ENCODE results near the gene ZBTB46. TPM values are rescaled to one million over a fixed set of nuclear protein-coding genes. Genes with fewer than 3 reads are reported as not detected.

Gene ZBTB46
- total RNA-seq, 2 donors from 2014 or later, result 7.9 to 12.2 TPM

- Histone ChIP-seq H3K4me1 (replicated peaks) (no peaks in the 10 kb centered on the region), H3K27me3 (replicated peaks; ENCODE audit: insufficient read depth) (no peaks in the 10 kb centered on the region), H3K36me3 (no peaks in the 10 kb centered on the region), H3K4me3 (no peak overlapping the region), H3K9me3 (no peaks in the 10 kb centered on the region), H3K27ac (peak overlapping the region; percentile 8 to 36)
- intact Hi-C loops (cut with DNase I), result no loop called here
- TF ChIP-seq POLR2AphosphoS5 (IDR thresholded peaks at IDR 0.05), result peak; percentile 52
- TF ChIP-seq POLR2A (IDR thresholded peaks at IDR 0.05), result no peak
- WGBS, result 34% methylated on average over 16 of the region's 21 CpGs
- DNase-seq (ENCODE audit: low spot score), result peak; percentile 86
Measured at GRCh38 chr20:63835021-63835858, 4.2 kb upstream of the ZBTB46 start.

- intact Hi-C loops (cut with DNase I), result no loop called here
- Histone ChIP-seq H3K4me1 (replicated peaks) (no peaks in the 10 kb centered on the region), H3K27ac (peak overlapping the region; percentile 8 to 23), H3K27me3 (replicated peaks; ENCODE audit: insufficient read depth) (no peaks in the 10 kb centered on the region), H3K9me3 (no peaks in the 10 kb centered on the region), H3K4me3 (no peak overlapping the region), H3K36me3 (no peaks in the 10 kb centered on the region)
- DNase-seq (ENCODE audit: low spot score), result no peak
- 87% methylated on average over 9 of the region's 9 CpGs for WGBS
- no peak for TF ChIP-seq POLR2A (IDR thresholded peaks at IDR 0.05)
- no peak for TF ChIP-seq CTCF (IDR thresholded peaks at IDR 0.05)
- no peak for TF ChIP-seq POLR2AphosphoS5 (IDR thresholded peaks at IDR 0.05)
Measured at GRCh38 chr20:63834491-63834880, 3.4 kb upstream of the ZBTB46 start.

- H3K27ac ChIP-seq, result peak overlapping the region in 1 of 2 donors; percentile 8
- no peaks in the 10 kb centered on the region for H3K4me1 ChIP-seq (replicated peaks)
- no peaks in the 10 kb centered on the region for H3K9me3 ChIP-seq
- no peaks in the 10 kb centered on the region for H3K36me3 ChIP-seq
- no peak overlapping the region for H3K4me3 ChIP-seq
- intact Hi-C loops (cut with DNase I), result no loop called here
- H3K27me3 ChIP-seq (replicated peaks; ENCODE audit: insufficient read depth), result no peaks in the 10 kb centered on the region
- DNase-seq (ENCODE audit: low spot score), result no peak
- TF ChIP-seq POLR2A (IDR thresholded peaks at IDR 0.05), result no peak
- TF ChIP-seq POLR2AphosphoS5 (IDR thresholded peaks at IDR 0.05), result no peak
- TF ChIP-seq CTCF (IDR thresholded peaks at IDR 0.05), result no peak
- WGBS, result 69% methylated on average over 20 of the region's 20 CpGs
Measured at GRCh38 chr20:63833776-63834490, 2.9 kb upstream of the ZBTB46 start.

- no peaks in the 10 kb centered on the region for H3K27me3 ChIP-seq (replicated peaks; ENCODE audit: insufficient read depth)
- H3K36me3 ChIP-seq, result no peaks in the 10 kb centered on the region
- WGBS, result 7% methylated on average over 37 of the region's 76 CpGs
- H3K9me3 ChIP-seq, result no peaks in the 10 kb centered on the region
- no peak for DNase-seq (ENCODE audit: low spot score)
- intact Hi-C loops (cut with DNase I), result no loop called here
- no peaks in the 10 kb centered on the region for H3K4me1 ChIP-seq (replicated peaks)
- H3K27ac ChIP-seq, result peak overlapping the region in 1 of 2 donors; percentile 23
- peak overlapping the region; percentile 43 to 60 for H3K4me3 ChIP-seq
- no peak for TF ChIP-seq POLR2A (IDR thresholded peaks at IDR 0.05)
- no peak for TF ChIP-seq POLR2AphosphoS5 (IDR thresholded peaks at IDR 0.05)
- TF ChIP-seq CTCF (IDR thresholded peaks at IDR 0.05), result no peak
Measured at GRCh38 chr20:63831993-63832686, 1.1 kb upstream of the ZBTB46 start.

- Histone ChIP-seq H3K4me3 (peak overlapping the region; percentile 43 to 60), H3K27ac (peak overlapping the region in 1 of 2 donors; percentile 23), H3K4me1 (replicated peaks) (no peaks in the 10 kb centered on the region), H3K36me3 (no peaks in the 10 kb centered on the region), H3K27me3 (replicated peaks; ENCODE audit: insufficient read depth) (no peaks in the 10 kb centered on the region), H3K9me3 (no peaks in the 10 kb centered on the region)
- no peak for TF ChIP-seq CTCF (IDR thresholded peaks at IDR 0.05)
- TF ChIP-seq POLR2A (IDR thresholded peaks at IDR 0.05), result no peak
- no peak for TF ChIP-seq POLR2AphosphoS5 (IDR thresholded peaks at IDR 0.05)
- intact Hi-C loops (cut with DNase I), result no loop called here
- under 1% methylated on average over 16 of the region's 55 CpGs for WGBS
- no peak for DNase-seq (ENCODE audit: low spot score)
Measured at GRCh38 chr20:63831646-63831992, 555 bp upstream of the ZBTB46 start.

Data from prostate gland (tissue), 2 donors.